HG03025 (cell line): ENCODE measurements around the gene CALU.

ENCODE experiments used
- ATAC-seq: cut with Tn5 transposase; IDR thresholded peaks from one replicate; pipeline ENCODE4 v1.9.1; 2021; ENCODE audit warnings: mild to moderate bottlenecking, moderate library complexity; ENCODE audit not compliant: unreplicated experiment, low FRiP score

Gene CALU

GRCh38 chr7:128781126-128781525 is 42.0 kb downstream of the CALU start:
- no peak for ATAC-seq

GRCh38 chr7:128781851-128782250 is 42.7 kb downstream of the CALU start:
- ATAC-seq = no peak

- no peak for ATAC-seq
Observed at GRCh38 chr7:128783143-128783861, 44.1 kb downstream of the CALU start.

- no peak for ATAC-seq
Observed at GRCh38 chr7:128785738-128786137, 46.6 kb downstream of the CALU start.

- ATAC-seq = no peak
Observed at GRCh38 chr7:128788446-128789412, 49.6 kb downstream of the CALU start.

GRCh38 chr7:128790315-128791041 is 51.3 kb downstream of the CALU start:
- peak; percentile 11 for ATAC-seq

- peak; percentile 75 for ATAC-seq
Observed at GRCh38 chr7:128791121-128791971, 52.2 kb downstream of the CALU start, which contains the start of gene CCDC136. Gene CCDC136, plus strand, starts transcription at chr7:128791968. Its CDS starts 444 bp downstream, at chr7:128792412.

- ATAC-seq = no peak
Observed at GRCh38 chr7:128791972-128792327, 52.8 kb downstream of the CALU start.

- no peak for ATAC-seq
Observed at GRCh38 chr7:128792471-128793180, 53.5 kb downstream of the CALU start.

GRCh38 chr7:128793181-128793547 is 54.0 kb downstream of the CALU start:
- no peak for ATAC-seq

GRCh38 chr7:128794020-128794419 is 54.9 kb downstream of the CALU start:
- no peak for ATAC-seq

GRCh38 chr7:128794436-128794835 is 55.3 kb downstream of the CALU start:
- ATAC-seq = no peak

- ATAC-seq = no peak
Observed at GRCh38 chr7:128795129-128795528, 56.0 kb downstream of the CALU start.

- no peak for ATAC-seq
Observed at GRCh38 chr7:128796327-128796726, 57.2 kb downstream of the CALU start.

- no peak for ATAC-seq
Observed at GRCh38 chr7:128799451-128799850, 60.3 kb downstream of the CALU start.

GRCh38 chr7:128800567-128800966 is 61.4 kb downstream of the CALU start:
- no peak for ATAC-seq

GRCh38 chr7:128801003-128801402 is 61.8 kb downstream of the CALU start:
- no peak for ATAC-seq

- no peak for ATAC-seq
Observed at GRCh38 chr7:128801667-128802418, 62.7 kb downstream of the CALU start.

GRCh38 chr7:128804484-128804883 is 65.3 kb downstream of the CALU start:
- ATAC-seq = no peak
